Aorta (tissue), 5 donors: Measurements from ENCODE around the gene DHX38. TPM values are rescaled to one million over a fixed set of nuclear protein-coding genes. Genes with fewer than 3 reads are reported as not detected.

Source experiments
- ATAC-seq: fragments of 200-7000 bp; cut with Tn5 transposase; one replicate; pipeline ENCODE4 v1.9.1; 2022; ENCODE audit warnings: moderate library complexity; ENCODE audit not compliant: low FRiP score
- DNase-seq, 2 donors: peaks; one replicate each; pipeline ENCODE4 v3.0.0-alpha.2; 2020
- H3K27ac ChIP-seq, 2 donors: one replicate each; pipeline ENCODE4 v1.5.1; 2013; ENCODE audit warnings: low read length in 2 of 2, mild to moderate bottlenecking in 2 of 2, moderate library complexity in 2 of 2, control low read depth in 1 of 2, inconsistent platforms in 1 of 2, low read depth in 1 of 2
- H3K27me3 ChIP-seq, 2 donors: one replicate each; pipeline ENCODE4 v1.6.1; 2013; ENCODE audit warnings: control low read depth in 1 of 2, low read length in 1 of 2, mild to moderate bottlenecking in 1 of 2, moderate library complexity in 1 of 2; ENCODE audit not compliant: insufficient read depth in 2 of 2, control insufficient read depth in 1 of 2
- H3K36me3 ChIP-seq, 2 donors: one replicate each; pipeline ENCODE4 v1.6.1; 2013; ENCODE audit warnings: control low read depth in 1 of 2, low read length in 1 of 2, mild to moderate bottlenecking in 1 of 2; ENCODE audit not compliant: insufficient read depth in 2 of 2, control insufficient read depth in 1 of 2
- H3K4me1 ChIP-seq, 2 donors: one replicate each; pipeline ENCODE4 v1.6.1; 2013; ENCODE audit warnings: low read length in 2 of 2, control low read depth in 1 of 2, mild to moderate bottlenecking in 1 of 2, moderate library complexity in 1 of 2; ENCODE audit not compliant: insufficient read depth in 2 of 2, control insufficient read depth in 1 of 2
- H3K4me3 ChIP-seq, 2 donors: one replicate each; pipeline ENCODE4 v1.5.1; 2013; ENCODE audit warnings: low read length in 2 of 2, control low read depth in 1 of 2, mild to moderate bottlenecking in 1 of 2
- H3K9me3 ChIP-seq: one replicate; pipeline ENCODE4 v1.6.1; 2013; ENCODE audit warnings: mild to moderate bottlenecking, low read length; ENCODE audit not compliant: control insufficient read depth
- WGBS, 2 donors: extraction: QIAGEN DNeasy Blood & Tissue Kit; methylation state at CpG; one replicate each; pipeline ENCODE4 v1.1.7; 2013; 5-methylcytosine and 5-hydroxymethylcytosine counted together
- intact Hi-C, 2 donors: fragments of 100-400 bp; cut with DNase I; formaldehyde crosslinking; loops; one replicate each; pipeline versions ENCODE4 v1.14.2 to v1.15.0; 2022
- polyA plus RNA-seq, 2 donors: library from polyadenylated mRNA; stranded (reverse); fragments of 200-250 nt; gene quantifications; one replicate each; pipeline ENCODE4 v1.2.3, GENCODE V29; 2013
- total RNA-seq, 2 donors: library from RNA; stranded (reverse); fragmentation: NEBNext Ultra II Directional; extraction: Animal tissue kit (Norgen Biotek cat#: 25700); gene quantifications; one replicate each; pipeline ENCODE4 v1.2.1, GENCODE V29; 2021
- donor health status: healthy with polysubstance abuse.
- donor health status: Bipolar disorder and iron deficiency.
- donor health status: DM: no; HTN: no; CAD: no.
- donor health status: DM: no; HTN: no; CAD: no.
- donor health status: DM: yes; HTN: yes; CAD: no.

DHX38 gene
- total and polyA plus RNA-seq, 4 donors: 22.4 to 77.4 (median 60.7) TPM

GRCh38 chr16:72122916-72123315, 29.3 kb downstream of the DHX38 start:
- no peaks in the 10 kb centered on the region for H3K9me3 ChIP-seq
- WGBS, 2 donors: 84 to 94% methylated on average over 11 of the region's 11 CpGs
- ATAC-seq (no peak), DNase-seq (no peak)
- no peaks in the 10 kb centered on the region for H3K27me3 ChIP-seq
- no peak overlapping the region for H3K27ac ChIP-seq
- H3K4me3 ChIP-seq: no peak overlapping the region
- no peaks in the 10 kb centered on the region for H3K36me3 ChIP-seq
- intact Hi-C loops: loop anchor here (5.0 to 10.0 kb wide), 2 partner anchors 342 to 344 kb away; no protein-coding TSS in a partner anchor
- no peaks in the 10 kb centered on the region for H3K4me1 ChIP-seq

DNA sequence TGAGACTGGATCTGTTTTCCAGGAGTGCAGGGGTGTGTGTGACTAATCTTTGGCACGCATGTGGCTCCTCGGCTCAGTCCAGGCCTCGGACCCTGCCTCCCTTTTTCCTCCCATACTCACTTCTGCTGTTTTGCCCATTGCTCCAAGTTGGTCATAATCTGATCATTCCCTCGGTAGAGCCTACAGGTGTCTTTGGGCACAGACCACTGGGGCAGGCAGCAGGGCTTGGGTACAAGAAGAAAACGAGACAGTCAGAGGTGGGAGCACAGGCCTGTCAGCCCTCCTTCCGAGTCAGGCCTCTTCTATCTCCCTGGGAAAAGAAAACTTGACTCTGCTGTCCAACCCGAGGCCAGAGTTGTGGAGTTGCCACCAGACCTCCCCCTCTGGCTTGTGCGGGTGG, 29.8 kb downstream of the DHX38 start:
- DNase-seq (no peak), ATAC-seq (no peak)
- Histone ChIP-seq H3K27me3 (no peaks in the 10 kb centered on the region), H3K4me3 (no peak overlapping the region), H3K9me3 (no peaks in the 10 kb centered on the region), H3K36me3 (no peaks in the 10 kb centered on the region), H3K4me1 (no peaks in the 10 kb centered on the region), H3K27ac (no peak overlapping the region)
- WGBS, 2 donors: 77 to 78% methylated on average over 8 of the region's 8 CpGs
- intact Hi-C loops: loop anchor here (5.0 to 10.0 kb wide), 2 partner anchors 341 to 344 kb away; no protein-coding TSS in a partner anchor

DNA sequence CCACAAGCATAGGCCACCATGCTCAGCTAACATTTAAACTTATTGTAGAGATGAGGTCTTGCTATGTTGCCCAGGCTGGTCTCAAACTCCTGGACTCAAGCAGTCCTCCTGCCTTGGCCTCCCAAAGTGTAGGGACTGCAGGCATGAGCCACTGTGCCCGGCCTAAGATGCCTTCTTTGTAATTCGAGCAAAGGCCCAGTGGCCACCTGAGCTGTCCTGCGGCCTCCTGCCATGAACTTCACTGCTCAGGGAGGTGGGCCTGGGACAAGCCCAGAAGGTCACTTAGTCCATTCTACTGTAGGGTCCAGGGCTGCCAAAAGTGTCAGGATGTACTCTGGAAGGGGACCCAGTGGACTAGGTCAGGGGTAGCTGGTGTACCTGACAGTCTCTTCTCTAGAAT, 30.5 kb downstream of the DHX38 start:
- no peak overlapping the region for H3K4me3 ChIP-seq
- 96 to 98% methylated on average over 3 of the region's 3 CpGs for WGBS, 2 donors
- intact Hi-C loops: loop anchor here (5.0 to 10.0 kb wide), 2 partner anchors 341 to 343 kb away; no protein-coding TSS in a partner anchor
- ATAC-seq (no peak), DNase-seq (no peak)
- H3K36me3 ChIP-seq: no peaks in the 10 kb centered on the region
- no peaks in the 10 kb centered on the region for H3K4me1 ChIP-seq
- H3K27me3 ChIP-seq: no peaks in the 10 kb centered on the region
- no peaks in the 10 kb centered on the region for H3K9me3 ChIP-seq
- H3K27ac ChIP-seq: no peak overlapping the region

GRCh38 chr16:72124761-72125634, 31.4 kb downstream of the DHX38 start:
- Histone ChIP-seq H3K4me3 (no peak overlapping the region), H3K36me3 (no peaks in the 10 kb centered on the region), H3K27me3 (no peaks in the 10 kb centered on the region), H3K4me1 (no peaks in the 10 kb centered on the region), H3K27ac (no peak overlapping the region), H3K9me3 (no peaks in the 10 kb centered on the region)
- intact Hi-C loops: loop anchor here (5.0 to 10.0 kb wide), 2 partner anchors 340 to 342 kb away; no protein-coding TSS in a partner anchor
- peak; percentile 83 for ATAC-seq
- DNase-seq: peak; percentile 84 to 91
- WGBS, 2 donors: 39 to 42% methylated on average over 13 of the region's 13 CpGs

GRCh38 chr16:72125635-72126428, 32.2 kb downstream of the DHX38 start:
- DNase-seq (no peak), ATAC-seq (no peak)
- intact Hi-C loops: loop anchor here in 1 of 2 donors (10.0 kb wide), 1 partner anchor 339 kb away; no protein-coding TSS in a partner anchor
- WGBS, 2 donors: 81 to 84% methylated on average over 9 of the region's 9 CpGs
- Histone ChIP-seq H3K4me3 (no peak overlapping the region), H3K9me3 (no peaks in the 10 kb centered on the region), H3K36me3 (no peaks in the 10 kb centered on the region), H3K27me3 (no peaks in the 10 kb centered on the region), H3K27ac (no peak overlapping the region), H3K4me1 (no peaks in the 10 kb centered on the region)

GRCh38 chr16:72126429-72126765, 32.8 kb downstream of the DHX38 start:
- DNase-seq (no peak), ATAC-seq (no peak)
- no peaks in the 10 kb centered on the region for H3K36me3 ChIP-seq
- intact Hi-C loops: loop anchor here in 1 of 2 donors (10.0 kb wide), 1 partner anchor 338 kb away; no protein-coding TSS in a partner anchor
- H3K4me1 ChIP-seq: no peaks in the 10 kb centered on the region
- H3K27me3 ChIP-seq: no peaks in the 10 kb centered on the region
- H3K27ac ChIP-seq: no peak overlapping the region
- WGBS, 2 donors: 56 to 83% methylated on average over 2 of the region's 2 CpGs
- H3K4me3 ChIP-seq: no peak overlapping the region
- H3K9me3 ChIP-seq: no peaks in the 10 kb centered on the region

- Histone ChIP-seq H3K27ac (no peak overlapping the region), H3K4me1 (no peaks in the 10 kb centered on the region), H3K4me3 (no peak overlapping the region), H3K27me3 (no peaks in the 10 kb centered on the region), H3K9me3 (no peaks in the 10 kb centered on the region), H3K36me3 (no peaks in the 10 kb centered on the region)
- no peak for DNase-seq
- intact Hi-C loops: loop anchor here in 1 of 2 donors (10.0 kb wide), 1 partner anchor 336 kb away; no protein-coding TSS in a partner anchor
- 69 to 76% methylated on average over 9 of the region's 9 CpGs for WGBS, 2 donors
- ATAC-seq: no peak
Observed at GRCh38 chr16:72128701-72129100, 35.1 kb downstream of the DHX38 start.

GRCh38 chr16:72129976-72130656, 36.5 kb downstream of the DHX38 start:
- 74 to 76% methylated on average over 7 of the region's 7 CpGs for WGBS, 2 donors

More at GRCh38 chr16:72129976-72130656, 36.5 kb downstream of the DHX38 start:
- Histone ChIP-seq H3K36me3 (no peaks in the 10 kb centered on the region), H3K4me3 (no peak overlapping the region), H3K27me3 (no peaks in the 10 kb centered on the region), H3K9me3 (no peaks in the 10 kb centered on the region), H3K4me1 (no peaks in the 10 kb centered on the region), H3K27ac (no peak overlapping the region)
- DNase-seq (no peak), ATAC-seq (no peak)
- intact Hi-C loops: loop anchor here in 1 of 2 donors (10.0 kb wide), 1 partner anchor 335 kb away; no protein-coding TSS in a partner anchor
